ENCODE data around the gene CDK5RAP2.

- TF ChIP-seq POLR2A (IDR thresholded peaks at IDR 0.05) (no peak), CTCF (IDR thresholded peaks at IDR 0.05 in 4 of 5, conservative IDR thresholded peaks at IDR 0.05 in 1 of 5) (no peak)
Measured at GRCh38 chr9:120521101-120521500, 58.9 kb downstream of the CDK5RAP2 start.
